ENCODE measurements around the gene PUM2.

DNA sequence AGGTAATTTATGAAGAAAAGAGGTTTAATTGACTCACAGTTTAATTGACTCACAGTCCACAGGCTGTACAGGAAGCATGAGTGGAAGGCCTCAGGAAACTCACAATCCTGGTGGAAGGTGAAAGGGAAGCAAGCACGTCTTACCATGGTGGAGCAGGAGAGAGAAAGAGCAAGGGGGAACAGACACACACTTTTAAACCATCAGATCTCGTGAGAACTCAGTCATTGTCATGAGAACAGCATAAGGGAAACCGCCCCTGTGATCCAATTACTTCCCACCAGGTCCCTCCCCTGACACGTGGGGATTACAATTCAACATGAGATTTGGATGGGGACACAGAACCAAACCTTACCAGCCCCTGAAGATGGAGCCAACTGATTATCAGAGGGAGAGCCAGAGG lies 11.2 kb upstream of the PUM2 start:
- no peak for TF ChIP-seq CTCF (IDR thresholded peaks at IDR 0.05)
- TF ChIP-seq EP300 (IDR thresholded peaks at IDR 0.05), result no peak
- TF ChIP-seq POLR2A (IDR thresholded peaks at IDR 0.05), result no peak
- no peak for TF ChIP-seq POLR2AphosphoS5 (IDR thresholded peaks at IDR 0.05)
